HG03571 (cell line): ENCODE measurements around the gene ITGAX.

ENCODE experiments used
- ATAC-seq: cut with Tn5 transposase; IDR thresholded peaks from one replicate; pipeline ENCODE4 v1.9.1; 2021; ENCODE audit not compliant: unreplicated experiment

The ITGAX gene

GRCh38 chr16:31348579-31348978, 6.4 kb upstream of the ITGAX start:
- no peak for ATAC-seq

DNA sequence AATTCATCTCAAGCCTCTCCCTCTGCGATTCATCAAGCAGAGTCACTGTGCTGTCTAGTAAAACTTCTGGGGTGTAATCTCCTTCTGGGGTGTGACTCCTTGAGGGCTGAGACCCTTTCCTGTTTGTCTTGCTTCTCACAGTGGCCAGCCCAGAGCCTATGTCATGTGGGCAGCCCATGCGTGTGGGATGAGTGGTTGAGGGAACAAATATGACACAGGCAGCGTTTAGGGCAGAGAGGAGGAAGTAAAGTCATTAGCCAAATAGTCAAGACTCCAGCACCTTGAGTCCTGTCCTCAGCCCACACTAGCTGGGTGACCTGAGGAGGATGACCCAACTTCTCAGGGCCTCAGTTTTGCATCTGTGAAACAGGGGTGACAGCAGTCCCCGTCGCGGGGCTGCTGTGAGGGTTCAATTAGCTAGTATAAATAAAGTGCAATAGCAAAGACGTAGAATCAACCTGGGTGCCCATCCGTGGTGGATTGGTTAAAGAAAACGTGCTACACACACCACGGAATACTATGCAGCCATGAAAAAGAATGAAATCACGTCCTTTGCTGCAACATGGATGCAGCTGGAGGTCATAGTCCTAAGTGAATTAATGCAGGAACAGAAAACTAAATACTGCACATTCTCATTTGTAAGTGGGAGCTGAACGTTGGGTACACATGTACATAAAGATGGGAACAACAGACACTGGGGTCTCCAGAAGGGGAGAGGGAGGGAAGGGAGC, 4.5 kb upstream of the ITGAX start:
- no peak for ATAC-seq

DNA sequence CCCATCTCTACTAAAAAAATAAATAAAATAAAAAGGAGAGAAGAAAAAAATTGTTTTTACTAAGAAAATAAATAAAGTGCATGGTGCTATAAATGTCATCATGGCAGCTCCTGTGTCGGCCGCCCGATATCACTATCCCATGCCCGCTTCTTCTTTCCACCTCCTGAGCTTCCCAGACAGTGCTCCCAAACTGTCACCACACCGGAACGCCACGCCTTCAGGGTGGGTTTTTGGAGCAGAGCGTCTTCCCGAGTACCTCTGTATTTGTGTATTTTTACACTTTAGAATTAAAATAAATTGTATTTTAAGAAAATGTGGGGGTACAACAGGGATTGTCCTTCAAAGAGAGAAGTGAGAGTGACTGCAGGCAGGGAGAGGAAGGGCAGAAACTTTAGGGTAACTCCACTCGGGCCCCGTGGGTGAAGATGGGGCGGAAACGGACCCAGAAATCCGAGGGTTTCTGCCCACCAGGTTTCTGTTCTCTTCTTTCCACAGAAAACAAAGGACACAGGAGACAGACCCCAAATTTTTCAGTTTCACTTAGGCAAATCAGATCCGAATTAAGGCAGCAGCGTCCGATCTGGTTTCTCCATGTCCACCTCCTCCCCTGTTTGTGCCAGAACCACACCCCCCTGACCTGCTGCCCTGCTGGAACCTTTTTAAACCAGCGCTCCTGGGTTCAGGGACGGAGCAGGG, 3.6 kb upstream of the ITGAX start:
- ATAC-seq, result no peak

DNA sequence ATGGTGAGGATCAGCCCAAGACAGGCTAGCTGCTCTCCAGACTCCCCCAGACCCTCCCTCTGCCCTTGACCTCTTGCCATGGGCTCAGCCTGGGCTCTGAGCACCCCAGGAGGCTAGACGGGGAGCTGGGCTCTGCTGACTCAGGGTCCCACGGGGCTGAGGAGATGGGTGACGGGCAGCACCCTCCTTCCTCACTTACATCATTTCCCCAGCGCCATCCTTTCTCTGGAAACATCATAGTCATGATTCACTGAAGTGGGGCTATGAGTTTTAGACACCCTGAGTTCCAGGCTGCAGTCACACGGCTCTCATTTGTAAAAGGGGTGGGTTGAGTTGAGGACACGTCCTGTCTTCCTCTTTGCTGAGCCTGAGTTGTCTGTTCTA, 3.0 kb upstream of the ITGAX start:
- ATAC-seq, result no peak

GRCh38 chr16:31352376-31353115, 2.4 kb upstream of the ITGAX start:
- ATAC-seq, result no peak

- ATAC-seq, result no peak
Measured at GRCh38 chr16:31355431-31356100, 590 bp downstream of the ITGAX start.

GRCh38 chr16:31356566-31357323, 1.8 kb downstream of the ITGAX start:
- ATAC-seq, result no peak

GRCh38 chr16:31357324-31358109, 2.5 kb downstream of the ITGAX start:
- ATAC-seq, result no peak

- ATAC-seq, result no peak
Measured at GRCh38 chr16:31360251-31360650, 5.3 kb downstream of the ITGAX start.

DNA sequence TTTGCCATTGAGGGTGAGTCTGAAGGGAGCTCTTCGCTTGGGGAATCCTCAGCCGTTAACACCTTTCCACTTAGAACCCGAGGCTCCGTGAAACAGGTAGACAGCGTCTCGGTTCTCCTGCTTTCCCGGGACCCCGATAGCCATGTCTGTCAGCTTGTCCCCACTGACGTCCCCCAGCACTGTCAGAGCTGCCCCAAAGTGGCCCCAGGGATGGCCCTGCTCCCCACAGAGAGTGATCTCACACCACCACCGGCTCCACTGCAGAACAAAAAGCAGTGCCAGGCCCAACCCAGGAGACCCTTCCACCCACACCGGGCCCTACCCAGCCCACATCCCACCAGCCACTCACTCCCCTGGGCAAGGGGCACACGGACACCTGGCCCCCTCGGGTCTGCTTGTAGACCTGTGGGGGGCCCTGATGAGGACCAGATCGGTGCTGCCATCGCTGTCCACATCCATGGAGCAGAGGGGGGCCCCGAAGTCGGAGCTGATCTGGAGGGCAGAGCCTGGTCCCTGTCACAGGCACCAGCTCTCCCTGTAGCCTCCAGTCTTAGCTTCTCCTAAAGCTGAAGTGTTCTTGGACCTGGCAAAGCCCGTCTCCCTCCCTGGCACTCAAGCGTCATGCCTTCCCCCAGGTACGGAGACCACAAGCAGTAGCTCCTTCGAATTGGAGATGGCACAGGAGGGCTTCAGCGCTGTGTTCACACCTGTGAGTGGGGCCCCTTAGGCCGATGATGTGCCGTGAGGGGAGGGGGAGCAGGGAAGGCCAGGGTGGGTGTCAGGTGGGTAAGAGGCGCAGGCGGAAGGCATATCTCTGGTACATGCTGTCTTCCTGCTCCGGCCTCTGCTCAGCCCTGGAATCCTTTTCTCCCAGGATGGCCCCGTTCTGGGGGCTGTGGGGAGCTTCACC, 6.5 kb downstream of the ITGAX start:
- no peak for ATAC-seq

GRCh38 chr16:31362476-31363405, 7.8 kb downstream of the ITGAX start:
- no peak for ATAC-seq

DNA sequence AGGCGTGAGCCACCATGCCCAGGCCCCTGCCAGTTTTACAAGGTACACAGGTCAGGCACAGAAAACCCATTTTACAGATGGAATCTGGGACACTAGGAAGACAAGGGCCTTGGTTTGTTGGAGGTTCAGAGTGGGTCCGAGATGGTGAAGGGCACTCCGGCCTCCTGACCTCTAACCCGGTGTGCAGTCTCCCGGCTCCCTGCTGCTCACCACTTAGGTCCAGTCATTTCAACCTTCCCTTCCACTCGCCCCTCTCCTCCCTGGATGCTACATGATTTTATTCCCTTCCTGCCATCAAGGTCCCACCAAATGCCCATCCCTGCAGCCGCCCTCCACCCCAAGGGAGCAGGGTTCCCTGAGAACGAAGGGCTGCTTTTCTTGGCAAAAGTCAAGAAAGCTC, 8.7 kb downstream of the ITGAX start:
- ATAC-seq, result no peak

DNA sequence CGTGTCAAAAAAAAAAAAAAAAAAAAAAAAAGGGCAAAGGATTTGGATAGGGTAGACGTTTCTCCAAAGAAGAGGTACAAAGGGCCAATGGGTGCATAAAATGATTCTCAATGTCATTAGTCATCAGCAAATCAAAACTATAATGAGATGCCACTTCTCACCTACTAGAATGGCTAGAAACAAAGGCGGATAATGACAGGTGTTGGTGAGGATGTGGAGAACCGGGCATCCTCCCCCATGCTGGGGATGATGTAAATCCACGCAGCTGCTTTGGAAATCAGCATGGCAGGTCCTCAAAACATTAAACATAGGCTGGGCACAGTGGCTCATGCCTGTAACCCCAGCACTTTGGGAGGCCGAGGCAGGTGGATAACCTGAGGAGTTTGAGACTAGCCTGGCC, 9.4 kb downstream of the ITGAX start:
- ATAC-seq, result no peak

DNA sequence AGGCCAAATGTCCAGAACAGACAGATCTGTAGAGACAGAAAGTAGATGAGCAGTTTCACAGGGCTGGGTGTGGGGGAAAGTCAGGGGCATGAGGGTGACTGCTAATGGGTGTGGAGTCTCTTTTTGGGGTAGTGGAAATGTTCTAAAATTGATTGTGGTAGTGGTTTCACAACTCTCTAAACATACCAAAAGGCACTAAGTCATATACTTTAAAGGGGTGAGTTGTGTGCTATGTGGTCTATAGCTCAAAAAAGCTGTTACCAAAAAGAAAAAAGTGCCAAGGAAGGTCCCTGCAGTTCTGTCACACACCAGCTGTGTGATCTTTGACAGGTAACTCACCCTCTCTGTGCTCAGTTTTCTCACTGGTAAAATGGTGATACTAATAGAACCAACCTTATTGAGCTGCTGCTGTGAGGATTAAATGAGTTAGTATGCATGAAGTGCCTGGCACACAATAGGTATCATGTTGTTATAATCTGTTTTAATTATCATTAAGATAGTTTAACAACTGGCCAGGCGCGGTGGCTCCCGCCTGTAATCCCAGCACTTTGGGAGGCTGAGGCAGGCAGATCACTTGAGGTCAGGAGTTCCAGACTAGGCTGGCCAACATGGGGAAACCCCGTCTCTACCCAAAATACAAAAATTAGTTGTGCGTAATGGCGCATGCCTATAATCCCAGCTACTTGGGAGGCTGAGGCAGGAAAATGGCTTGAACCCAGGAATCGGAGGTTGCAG, 10.3 kb downstream of the ITGAX start:
- ATAC-seq, result no peak

GRCh38 chr16:31367853-31368252, 12.9 kb downstream of the ITGAX start:
- ATAC-seq, result no peak

DNA sequence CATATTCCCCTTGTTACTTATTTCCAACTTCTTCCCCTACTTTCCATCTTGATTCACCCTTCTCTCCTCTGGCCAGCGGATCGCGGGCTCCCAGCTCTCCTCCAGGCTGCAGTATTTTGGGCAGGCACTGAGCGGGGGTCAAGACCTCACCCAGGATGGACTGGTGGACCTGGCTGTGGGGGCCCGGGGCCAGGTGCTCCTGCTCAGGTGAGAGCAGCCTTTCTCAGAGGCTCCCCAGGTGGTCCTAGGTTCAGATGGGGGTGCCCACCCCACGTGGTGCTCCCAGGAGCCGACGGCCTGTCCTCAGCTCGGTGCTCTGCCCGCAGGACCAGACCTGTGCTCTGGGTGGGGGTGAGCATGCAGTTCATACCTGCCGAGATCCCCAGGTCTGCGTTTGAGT, 16.0 kb downstream of the ITGAX start:
- ATAC-seq, result no peak
